ENCODE data around the gene PTPN3. TPM values are rescaled to one million over a fixed set of nuclear protein-coding genes. Genes with fewer than 3 reads are reported as not detected.

PTPN3 gene
- total and polyA plus RNA-seq, 2 experiments from 2014 or later: 1.4 to 2.6 TPM

GRCh38 chr9:109371374-109371773, 126.7 kb downstream of the PTPN3 start:
- Histone ChIP-seq H3K27ac (ENCODE audit: low read depth) (no peak overlapping the region), H3F3A (replicated peaks; ENCODE audit: low read depth) (no peaks in the 10 kb centered on the region), H3K27me3 (ENCODE audit: insufficient read depth) (no peaks in the 10 kb centered on the region), H3K4me3 (no peak overlapping the region), H3K79me2 (replicated peaks; ENCODE audit: insufficient read depth) (no peaks in the 10 kb centered on the region), H2AFZ (no peak overlapping the region), H3K36me3 (ENCODE audit: insufficient read depth) (no peaks in the 10 kb centered on the region), H3K9me2 (ENCODE audit: insufficient read depth) (peaks cover 7% of the 10 kb centered on the region; the same call in 1 of the 2 replicates), H3K4me2 (no peak overlapping the region), H3K4me1 (ENCODE audit: insufficient read depth) (no peaks in the 10 kb centered on the region), H4K20me1 (replicated peaks; ENCODE audit: insufficient read depth) (no peaks in the 10 kb centered on the region; the same call in 1 of the 2 replicates)
- Mint-ChIP-seq H3K4me1 (peaks cover 5% of the 10 kb centered on the region; the same call in 2 of the 3 replicates), H3K27ac (no peak overlapping the region), H3K4me3 (no peak overlapping the region), H3K36me3 (ENCODE audit: low read depth) (peaks cover 6% of the 10 kb centered on the region; the same call in 2 of the 3 replicates), H3K9me3 (peaks cover 10% of the 10 kb centered on the region), H3K27me3 (ENCODE audit: insufficient read depth, low read depth, poor library complexity) (no peaks in the 10 kb centered on the region)
- no peak for DNase-seq (ENCODE audit: low spot score)
- TF ChIP-seq EZH2phosphoT487 (IDR thresholded peaks at IDR 0.05; ENCODE audit: unreplicated experiment) (no peak), REST (IDR thresholded peaks at IDR 0.05; ENCODE audit: unreplicated experiment) (no peak), EZH2 (IDR thresholded peaks at IDR 0.05; ENCODE audit: low read depth, unreplicated experiment) (no peak), ZNF114 (CRISPR knock-in tag; IDR thresholded peaks at IDR 0.05) (no peak)
- TF ChIP-seq, protein P1, sequence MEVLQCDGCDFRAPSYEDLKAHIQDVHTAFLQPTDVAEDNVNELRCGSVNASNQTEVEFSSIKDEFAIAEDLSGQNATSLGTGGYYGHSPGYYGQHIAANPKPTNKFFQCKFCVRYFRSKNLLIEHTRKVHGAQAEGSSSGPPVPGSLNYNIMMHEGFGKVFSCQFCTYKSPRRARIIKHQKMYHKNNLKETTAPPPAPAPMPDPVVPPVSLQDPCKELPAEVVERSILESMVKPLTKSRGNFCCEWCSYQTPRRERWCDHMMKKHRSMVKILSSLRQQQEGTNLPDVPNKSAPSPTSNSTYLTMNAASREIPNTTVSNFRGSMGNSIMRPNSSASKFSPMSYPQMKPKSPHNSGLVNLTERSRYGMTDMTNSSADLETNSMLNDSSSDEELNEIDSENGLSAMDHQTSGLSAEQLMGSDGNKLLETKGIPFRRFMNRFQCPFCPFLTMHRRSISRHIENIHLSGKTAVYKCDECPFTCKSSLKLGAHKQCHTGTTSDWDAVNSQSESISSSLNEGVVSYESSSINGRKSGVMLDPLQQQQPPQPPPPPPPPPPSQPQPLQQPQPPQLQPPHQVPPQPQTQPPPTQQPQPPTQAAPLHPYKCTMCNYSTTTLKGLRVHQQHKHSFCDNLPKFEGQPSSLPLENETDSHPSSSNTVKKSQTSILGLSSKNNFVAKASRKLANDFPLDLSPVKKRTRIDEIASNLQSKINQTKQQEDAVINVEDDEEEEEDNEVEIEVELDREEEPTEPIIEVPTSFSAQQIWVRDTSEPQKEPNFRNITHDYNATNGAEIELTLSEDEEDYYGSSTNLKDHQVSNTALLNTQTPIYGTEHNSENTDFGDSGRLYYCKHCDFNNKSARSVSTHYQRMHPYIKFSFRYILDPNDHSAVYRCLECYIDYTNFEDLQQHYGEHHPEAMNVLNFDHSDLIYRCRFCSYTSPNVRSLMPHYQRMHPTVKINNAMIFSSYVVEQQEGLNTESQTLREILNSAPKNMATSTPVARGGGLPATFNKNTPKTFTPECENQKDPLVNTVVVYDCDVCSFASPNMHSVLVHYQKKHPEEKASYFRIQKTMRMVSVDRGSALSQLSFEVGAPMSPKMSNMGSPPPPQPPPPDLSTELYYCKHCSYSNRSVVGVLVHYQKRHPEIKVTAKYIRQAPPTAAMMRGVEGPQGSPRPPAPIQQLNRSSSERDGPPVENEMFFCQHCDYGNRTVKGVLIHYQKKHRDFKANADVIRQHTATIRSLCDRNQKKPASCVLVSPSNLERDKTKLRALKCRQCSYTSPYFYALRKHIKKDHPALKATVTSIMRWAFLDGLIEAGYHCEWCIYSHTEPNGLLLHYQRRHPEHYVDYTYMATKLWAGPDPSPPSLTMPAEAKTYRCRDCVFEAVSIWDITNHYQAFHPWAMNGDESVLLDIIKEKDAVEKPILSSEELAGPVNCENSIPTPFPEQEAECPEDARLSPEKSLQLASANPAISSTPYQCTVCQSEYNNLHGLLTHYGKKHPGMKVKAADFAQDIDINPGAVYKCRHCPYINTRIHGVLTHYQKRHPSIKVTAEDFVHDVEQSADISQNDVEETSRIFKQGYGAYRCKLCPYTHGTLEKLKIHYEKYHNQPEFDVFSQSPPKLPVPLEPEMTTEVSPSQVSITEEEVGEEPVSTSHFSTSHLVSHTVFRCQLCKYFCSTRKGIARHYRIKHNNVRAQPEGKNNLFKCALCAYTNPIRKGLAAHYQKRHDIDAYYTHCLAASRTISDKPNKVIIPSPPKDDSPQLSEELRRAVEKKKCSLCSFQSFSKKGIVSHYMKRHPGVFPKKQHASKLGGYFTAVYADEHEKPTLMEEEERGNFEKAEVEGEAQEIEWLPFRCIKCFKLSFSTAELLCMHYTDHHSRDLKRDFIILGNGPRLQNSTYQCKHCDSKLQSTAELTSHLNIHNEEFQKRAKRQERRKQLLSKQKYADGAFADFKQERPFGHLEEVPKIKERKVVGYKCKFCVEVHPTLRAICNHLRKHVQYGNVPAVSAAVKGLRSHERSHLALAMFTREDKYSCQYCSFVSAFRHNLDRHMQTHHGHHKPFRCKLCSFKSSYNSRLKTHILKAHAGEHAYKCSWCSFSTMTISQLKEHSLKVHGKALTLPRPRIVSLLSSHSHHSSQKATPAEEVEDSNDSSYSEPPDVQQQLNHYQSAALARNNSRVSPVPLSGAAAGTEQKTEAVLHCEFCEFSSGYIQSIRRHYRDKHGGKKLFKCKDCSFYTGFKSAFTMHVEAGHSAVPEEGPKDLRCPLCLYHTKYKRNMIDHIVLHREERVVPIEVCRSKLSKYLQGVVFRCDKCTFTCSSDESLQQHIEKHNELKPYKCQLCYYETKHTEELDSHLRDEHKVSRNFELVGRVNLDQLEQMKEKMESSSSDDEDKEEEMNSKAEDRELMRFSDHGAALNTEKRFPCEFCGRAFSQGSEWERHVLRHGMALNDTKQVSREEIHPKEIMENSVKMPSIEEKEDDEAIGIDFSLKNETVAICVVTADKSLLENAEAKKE (CRISPR knock-in tag; IDR thresholded peaks at IDR 0.05): no peak
- no peak for ATAC-seq
